B cell (primary cell): ENCODE data around the gene RUFY4.

Experiments
- EZH2 ChIP-seq: IDR thresholded peaks from 2 replicates; pipeline ENCODE4 v1.6.1; 2012; ENCODE audit warnings: borderline replicate concordance, low read depth, mild to moderate bottlenecking, moderate library complexity, low read length; ENCODE audit not compliant: insufficient read depth, poor library complexity, severe bottlenecking
- TF ChIP-seq, protein P1 (sequence below): fragments of 200-600 bp; IDR thresholded peaks from one replicate; pipeline ENCODE4 v1.8.0; 2022; ENCODE audit warnings: antibody characterized with exemption, mild to moderate bottlenecking

DNA sequence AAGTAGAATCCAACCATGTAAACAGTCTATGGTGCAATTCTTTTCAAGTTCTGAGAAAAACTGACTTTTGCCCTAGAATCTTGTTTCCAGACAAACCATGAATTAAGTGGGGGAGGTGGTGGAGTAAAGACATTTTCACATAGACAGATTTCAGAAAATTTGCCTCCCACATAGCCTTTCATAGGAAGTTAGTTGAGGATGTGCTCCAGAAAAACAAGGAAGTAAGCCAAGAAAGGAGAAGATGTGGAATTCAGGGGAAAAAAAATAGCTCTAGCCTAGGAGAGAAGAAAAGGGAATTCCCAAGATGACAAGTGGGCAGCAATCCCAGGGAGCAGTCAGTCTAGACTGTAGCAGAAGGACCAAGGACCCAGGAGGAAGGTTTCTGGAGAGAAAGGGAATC is 17.4 kb downstream of the RUFY4 start:
- TF ChIP-seq EZH2: no peak
- TF ChIP-seq, protein P1, sequence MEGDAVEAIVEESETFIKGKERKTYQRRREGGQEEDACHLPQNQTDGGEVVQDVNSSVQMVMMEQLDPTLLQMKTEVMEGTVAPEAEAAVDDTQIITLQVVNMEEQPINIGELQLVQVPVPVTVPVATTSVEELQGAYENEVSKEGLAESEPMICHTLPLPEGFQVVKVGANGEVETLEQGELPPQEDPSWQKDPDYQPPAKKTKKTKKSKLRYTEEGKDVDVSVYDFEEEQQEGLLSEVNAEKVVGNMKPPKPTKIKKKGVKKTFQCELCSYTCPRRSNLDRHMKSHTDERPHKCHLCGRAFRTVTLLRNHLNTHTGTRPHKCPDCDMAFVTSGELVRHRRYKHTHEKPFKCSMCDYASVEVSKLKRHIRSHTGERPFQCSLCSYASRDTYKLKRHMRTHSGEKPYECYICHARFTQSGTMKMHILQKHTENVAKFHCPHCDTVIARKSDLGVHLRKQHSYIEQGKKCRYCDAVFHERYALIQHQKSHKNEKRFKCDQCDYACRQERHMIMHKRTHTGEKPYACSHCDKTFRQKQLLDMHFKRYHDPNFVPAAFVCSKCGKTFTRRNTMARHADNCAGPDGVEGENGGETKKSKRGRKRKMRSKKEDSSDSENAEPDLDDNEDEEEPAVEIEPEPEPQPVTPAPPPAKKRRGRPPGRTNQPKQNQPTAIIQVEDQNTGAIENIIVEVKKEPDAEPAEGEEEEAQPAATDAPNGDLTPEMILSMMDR: no peak
